Epithelial cell of esophagus (primary cell): ENCODE data around the gene GBP5.
"Not testable (repeated sequence)": the region's sequence is repeated elsewhere in the genome, so short reads cannot be mapped to it uniquely, and the experiment has no call there.

Experiments used
- DNase-seq: peaks from one replicate; pipeline ENCODE4 v3.0.0; 2010; ENCODE audit warnings: low read depth
- H3K4me3 ChIP-seq: 2 replicates; pipeline ENCODE4 v1.5.1; 2011; ENCODE audit warnings: mild to moderate bottlenecking, low read length, control low read depth
- CTCF ChIP-seq: IDR thresholded peaks from 2 replicates; pipeline ENCODE4 v1.5.1; 2011; ENCODE audit warnings: low read depth, mild to moderate bottlenecking, low read length, control low read depth, inconsistent platforms; ENCODE audit not compliant: insufficient read depth; ENCODE audit errors: missing control alignments

GBP5 gene

GRCh38 chr1:89269277-89269676 is 3.4 kb downstream of the GBP5 start:
- no peak for TF ChIP-seq CTCF
- DNase-seq = no peak
- H3K4me3 ChIP-seq = no peak overlapping the region

GRCh38 chr1:89262643-89263042 is 10.0 kb downstream of the GBP5 start:
- DNase-seq = peak; percentile 45
- no peak for TF ChIP-seq CTCF
- H3K4me3 ChIP-seq = no peak overlapping the region

- TF ChIP-seq CTCF = no peak
- DNase-seq = no peak
- no peak overlapping the region for H3K4me3 ChIP-seq
Measured at GRCh38 chr1:89261926-89262515, 10.6 kb downstream of the GBP5 start.

- no peak overlapping the region for H3K4me3 ChIP-seq
- DNase-seq = no peak
- TF ChIP-seq CTCF = no peak
Measured at GRCh38 chr1:89260566-89261255, 11.9 kb downstream of the GBP5 start.

GRCh38 chr1:89260042-89260441 is 12.6 kb downstream of the GBP5 start:
- H3K4me3 ChIP-seq = no peak overlapping the region
- TF ChIP-seq CTCF = no peak
- no peak for DNase-seq

GRCh38 chr1:89259283-89259971 is 13.2 kb downstream of the GBP5 start:
- TF ChIP-seq CTCF = no peak
- H3K4me3 ChIP-seq = no peak overlapping the region
- no peak for DNase-seq

GRCh38 chr1:89257041-89257440 is 15.6 kb downstream of the GBP5 start:
- TF ChIP-seq CTCF = no peak
- DNase-seq = no peak
- H3K4me3 ChIP-seq = no peak overlapping the region

GRCh38 chr1:89255581-89255980 is 17.1 kb downstream of the GBP5 start:
- DNase-seq, H3K4me3 ChIP-seq: not testable (repeated sequence)
